Panc1 (cell line): ENCODE measurements around the gene TBCK. TPM values are rescaled to one million over a fixed set of nuclear protein-coding genes. Genes with fewer than 3 reads are reported as not detected.

Source experiments
- ATAC-seq: fragments of 200-7000 bp; cut with Tn5 transposase; 2 replicates; pipeline ENCODE4 v1.9.1; 2020; ENCODE audit warnings: mild to moderate bottlenecking, moderate library complexity
- BruUV-seq: library from RNA; stranded (reverse); fragments of 400-500 nt; replicated peaks from 2 replicates; lab custom pipeline; 2021; lab: Mats Ljungman, UMichigan
- CTCF ChIA-PET: fragments of 300-600 bp; sonication (Branson Sonifier 250); formaldehyde crosslinking; loops from one replicate; lab custom pipeline; 2022; ENCODE audit warnings: antibody characterized with exemption; lab: Charles Lee
- POLR2A ChIA-PET: fragments of 300-600 bp; sonication (Branson Sonifier 250); formaldehyde crosslinking; loops from one replicate; lab custom pipeline; 2022; ENCODE audit warnings: antibody characterized with exemption; lab: Charles Lee
- DNase-seq: peaks from one replicate; pipeline ENCODE4 v3.0.0-alpha.2; 2010; ENCODE audit warnings: low read depth, low spot score
- H3K27ac ChIP-seq: 2 replicates; pipeline ENCODE4 v1.5.1; 2011; ENCODE audit warnings: mild to moderate bottlenecking, low read length, inconsistent platforms
- H3K27me3 ChIP-seq: fragments of 200-500 bp; sonication (Bioruptor generic); 2 replicates; pipeline ENCODE4 v1.6.0; 2014; ENCODE audit warnings: low read length, inconsistent platforms; ENCODE audit not compliant: control insufficient read depth, insufficient read depth
- H3K36me3 ChIP-seq: fragments of 200-500 bp; sonication (Bioruptor generic); 2 replicates; pipeline ENCODE4 v1.5.1; 2014; ENCODE audit warnings: inconsistent platforms, mild to moderate bottlenecking, low read length, moderate library complexity; ENCODE audit not compliant: control insufficient read depth, insufficient read depth
- H3K4me1 ChIP-seq: 2 replicates; pipeline ENCODE4 v1.5.1; 2011; ENCODE audit warnings: inconsistent platforms, mild to moderate bottlenecking, low read length, moderate library complexity; ENCODE audit not compliant: control insufficient read depth, insufficient read depth
- H3K4me3 ChIP-seq, 2 experiments: 2 replicates each; pipeline ENCODE4 v1.5.1; 2011 to 2012; ENCODE audit warnings: low read depth in 2 of 2, low read length in 2 of 2, mild to moderate bottlenecking in 2 of 2, inconsistent platforms in 1 of 2, moderate library complexity in 1 of 2
- H3K9me3 ChIP-seq: fragments of 200-500 bp; sonication (Bioruptor generic); 2 replicates; pipeline ENCODE4 v1.5.1; 2014; ENCODE audit warnings: low read depth, mild to moderate bottlenecking, inconsistent platforms, low read length, moderate library complexity; ENCODE audit not compliant: control insufficient read depth, insufficient read depth
- CTCF ChIP-seq: fragments of 450-650 bp; IDR thresholded peaks from 2 replicates; pipeline ENCODE4 v1.5.1; 2017; ENCODE audit warnings: mild to moderate bottlenecking
- POLR2AphosphoS5 ChIP-seq: IDR thresholded peaks from 2 replicates; pipeline ENCODE4 v1.6.1; 2012; ENCODE audit warnings: mild to moderate bottlenecking, low read depth, low read length, moderate library complexity
- REST ChIP-seq, 2 experiments: IDR thresholded peaks; 2 replicates each; pipeline ENCODE4 v1.6.1; 2011 to 2012; ENCODE audit warnings: low read depth in 2 of 2, control low read depth in 1 of 2, low read length in 1 of 2, mild to moderate bottlenecking in 1 of 2, moderate library complexity in 1 of 2; ENCODE audit not compliant: insufficient read depth in 1 of 2
- SIN3A ChIP-seq: IDR thresholded peaks from 2 replicates; pipeline ENCODE4 v1.6.1; 2012; ENCODE audit warnings: low read depth, mild to moderate bottlenecking, low read length, moderate library complexity, borderline replicate concordance; ENCODE audit not compliant: insufficient read depth
- TCF7L2 ChIP-seq: IDR thresholded peaks from 2 replicates; pipeline ENCODE4 v1.6.1; 2011; ENCODE audit warnings: mild to moderate bottlenecking, low read depth, low read length, inconsistent platforms
- in situ Hi-C: cut with HindIII; loops from 2 replicates; pipeline ENCODE4 v1.10.0; 2016; ENCODE audit warnings: low sequenced_read_pairs, low pct_unique_long_range_greater_than_20kb
- intact Hi-C: fragments of 100-400 bp; cut with micrococcal nuclease; formaldehyde crosslinking; loops from one replicate; pipeline ENCODE4 v1.10.0; 2022; ENCODE audit not compliant: unreplicated experiment
- total RNA-seq: library from RNA; stranded (reverse); gene quantifications from one replicate; pipeline ENCODE4 v1.2.1, GENCODE V29; 2021; ENCODE audit not compliant: unreplicated experiment

The TBCK gene
- total RNA-seq, 1 experiment from 2014 or later, result 15.1 TPM

- intact Hi-C loops, result no loop called here
- BruUV-seq, result no TSS peak
- no peaks in the 10 kb centered on the region for H3K9me3 ChIP-seq
- DNase-seq (no peak), ATAC-seq (no peak)
- no peak overlapping the region for H3K4me3 ChIP-seq
- CTCF ChIA-PET, result no interaction called here
- no peaks in the 10 kb centered on the region for H3K36me3 ChIP-seq
- no peaks in the 10 kb centered on the region for H3K4me1 ChIP-seq
- in situ Hi-C loops, result no loop called here
- POLR2A ChIA-PET, result no interaction called here
- no peaks in the 10 kb centered on the region for H3K27me3 ChIP-seq
- TF ChIP-seq SIN3A, result no peak
- no peak for TF ChIP-seq REST (IDR thresholded peaks at IDR 0.05; ENCODE audit: insufficient read depth in 1 of 2, low read depth in 2 of 2, low read length in 1 of 2)
- no peak for TF ChIP-seq TCF7L2
- no peak for TF ChIP-seq POLR2AphosphoS5
- TF ChIP-seq CTCF, result no peak
- H3K27ac ChIP-seq, result no peak overlapping the region
Measured at GRCh38 chr4:106051514-106051913, 264.5 kb downstream of the TBCK start.

GRCh38 chr4:106049490-106049889, 266.5 kb downstream of the TBCK start:
- no peak overlapping the region for H3K4me3 ChIP-seq
- H3K27me3 ChIP-seq, result no peaks in the 10 kb centered on the region
- TF ChIP-seq REST (IDR thresholded peaks at IDR 0.05; ENCODE audit: insufficient read depth in 1 of 2, low read depth in 2 of 2, low read length in 1 of 2), result no peak
- TF ChIP-seq CTCF, result no peak
- TF ChIP-seq POLR2AphosphoS5, result no peak
- TF ChIP-seq TCF7L2, result no peak
- TF ChIP-seq SIN3A, result no peak
- in situ Hi-C loops (no loop called here), intact Hi-C loops (no loop called here)
- no peaks in the 10 kb centered on the region for H3K4me1 ChIP-seq
- no peaks in the 10 kb centered on the region for H3K36me3 ChIP-seq
- no peak for DNase-seq
- no peak for ATAC-seq
- no peak overlapping the region for H3K27ac ChIP-seq
- no peaks in the 10 kb centered on the region for H3K9me3 ChIP-seq
- POLR2A ChIA-PET, result no interaction called here
- no TSS peak for BruUV-seq
- CTCF ChIA-PET, result no interaction called here
